ENCODE results near the gene NPPB.

The NPPB gene

DNA sequence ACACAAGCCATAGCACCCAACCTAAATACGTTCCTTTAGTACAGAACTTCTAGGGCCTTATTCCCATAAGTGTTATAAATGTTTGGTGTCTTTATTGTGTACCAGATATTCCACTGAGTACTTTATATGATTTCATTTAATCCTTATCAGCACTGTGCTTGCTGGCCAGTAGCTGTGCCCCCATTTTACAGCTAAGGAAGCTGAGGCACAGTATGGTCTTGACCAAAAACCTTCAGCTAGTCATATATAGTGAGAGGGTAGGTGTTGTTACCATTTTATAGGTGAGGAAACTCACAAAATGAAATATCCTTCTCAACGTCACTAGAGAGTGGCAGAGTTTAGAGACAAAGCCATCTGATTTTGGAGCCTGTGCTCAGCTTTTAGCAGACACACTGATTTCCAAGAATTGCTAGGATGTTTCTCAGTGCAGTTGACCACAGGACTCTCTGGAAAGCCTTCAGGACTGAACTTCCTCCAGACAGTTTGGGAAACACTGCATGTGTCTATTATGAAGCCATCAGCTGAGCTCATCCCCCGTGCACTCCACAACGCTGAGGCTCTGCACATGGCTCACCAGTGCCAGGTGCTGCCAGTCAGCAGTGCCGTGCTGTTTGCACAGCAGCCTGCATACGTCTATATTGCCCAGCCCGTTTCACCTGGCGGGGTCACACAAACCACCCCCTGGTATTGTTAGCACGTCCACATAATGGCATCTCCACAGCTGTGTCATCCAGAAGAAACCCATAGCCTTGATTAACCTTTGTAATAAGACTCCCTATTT is 26.6 kb downstream of the NPPB start:
- TF ChIP-seq, protein P1, sequence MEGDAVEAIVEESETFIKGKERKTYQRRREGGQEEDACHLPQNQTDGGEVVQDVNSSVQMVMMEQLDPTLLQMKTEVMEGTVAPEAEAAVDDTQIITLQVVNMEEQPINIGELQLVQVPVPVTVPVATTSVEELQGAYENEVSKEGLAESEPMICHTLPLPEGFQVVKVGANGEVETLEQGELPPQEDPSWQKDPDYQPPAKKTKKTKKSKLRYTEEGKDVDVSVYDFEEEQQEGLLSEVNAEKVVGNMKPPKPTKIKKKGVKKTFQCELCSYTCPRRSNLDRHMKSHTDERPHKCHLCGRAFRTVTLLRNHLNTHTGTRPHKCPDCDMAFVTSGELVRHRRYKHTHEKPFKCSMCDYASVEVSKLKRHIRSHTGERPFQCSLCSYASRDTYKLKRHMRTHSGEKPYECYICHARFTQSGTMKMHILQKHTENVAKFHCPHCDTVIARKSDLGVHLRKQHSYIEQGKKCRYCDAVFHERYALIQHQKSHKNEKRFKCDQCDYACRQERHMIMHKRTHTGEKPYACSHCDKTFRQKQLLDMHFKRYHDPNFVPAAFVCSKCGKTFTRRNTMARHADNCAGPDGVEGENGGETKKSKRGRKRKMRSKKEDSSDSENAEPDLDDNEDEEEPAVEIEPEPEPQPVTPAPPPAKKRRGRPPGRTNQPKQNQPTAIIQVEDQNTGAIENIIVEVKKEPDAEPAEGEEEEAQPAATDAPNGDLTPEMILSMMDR (IDR thresholded peaks at IDR 0.05; ENCODE audit: low read depth, low read length), result no peak
- no peak overlapping the region for H3K4me3 ChIP-seq (ENCODE audit: low read depth, low read length)
- no peaks in the 10 kb centered on the region for H3K27me3 ChIP-seq
- no peaks in the 10 kb centered on the region for H3K4me1 ChIP-seq
- no peak for DNase-seq
- H3K36me3 ChIP-seq, result 0 out of 2 replicates have a peak, but pooled peaks cover 3% of the 10 kb centered on the region
- H3K9me3 ChIP-seq, result no peaks in the 10 kb centered on the region

DNA sequence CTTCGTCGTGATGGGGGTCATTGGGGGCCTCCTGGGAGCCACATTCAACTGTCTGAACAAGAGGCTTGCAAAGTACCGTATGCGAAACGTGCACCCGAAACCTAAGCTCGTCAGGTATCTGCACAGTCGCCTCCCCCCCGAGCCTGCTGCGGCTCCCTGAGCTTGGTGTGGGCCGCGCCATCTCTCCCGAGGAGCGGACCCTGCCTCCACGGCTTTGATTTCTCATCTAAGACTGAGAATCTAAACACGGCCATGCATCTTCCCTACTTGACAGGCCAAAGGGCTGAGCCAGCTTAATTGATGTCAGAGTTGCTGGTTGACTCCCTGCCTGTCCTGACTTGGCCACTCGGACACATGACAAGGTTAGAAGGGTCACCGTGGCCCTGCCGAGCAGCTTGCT is 30.2 kb downstream of the NPPB start:
- H3K4me3 ChIP-seq (ENCODE audit: low read depth, low read length), result no peak overlapping the region
- DNase-seq, result no peak
- H3K9me3 ChIP-seq, result no peaks in the 10 kb centered on the region
- TF ChIP-seq, protein P1 (IDR thresholded peaks at IDR 0.05; ENCODE audit: low read depth, low read length), result no peak
- H3K4me1 ChIP-seq, result no peaks in the 10 kb centered on the region
- H3K36me3 ChIP-seq, result no peaks in the 10 kb centered on the region
- no peaks in the 10 kb centered on the region for H3K27me3 ChIP-seq

DNA sequence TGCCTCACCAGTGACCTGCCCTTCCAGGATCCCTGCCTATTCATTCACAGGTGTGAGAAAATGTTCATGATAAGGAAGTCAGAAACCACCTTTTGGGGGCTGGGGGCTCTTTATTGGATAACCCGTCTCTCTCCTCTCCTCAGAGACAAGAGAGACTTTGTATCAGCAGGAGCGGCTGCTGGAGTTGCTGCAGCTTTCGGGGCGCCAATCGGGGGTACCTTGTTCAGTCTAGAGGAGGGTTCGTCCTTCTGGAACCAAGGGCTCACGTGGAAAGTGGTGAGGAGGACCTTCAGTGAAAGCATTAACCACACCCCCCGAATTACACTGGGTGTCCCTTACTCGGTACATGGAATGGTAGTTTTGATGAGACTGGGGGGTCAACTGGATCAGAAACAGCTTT is 31.8 kb downstream of the NPPB start:
- H3K4me3 ChIP-seq (ENCODE audit: low read depth, low read length), result no peak overlapping the region
- H3K4me1 ChIP-seq, result no peaks in the 10 kb centered on the region
- H3K9me3 ChIP-seq, result no peaks in the 10 kb centered on the region
- DNase-seq, result no peak
- H3K27me3 ChIP-seq, result no peaks in the 10 kb centered on the region
- no peaks in the 10 kb centered on the region for H3K36me3 ChIP-seq
- TF ChIP-seq, protein P1 (IDR thresholded peaks at IDR 0.05; ENCODE audit: low read depth, low read length), result no peak

DNA sequence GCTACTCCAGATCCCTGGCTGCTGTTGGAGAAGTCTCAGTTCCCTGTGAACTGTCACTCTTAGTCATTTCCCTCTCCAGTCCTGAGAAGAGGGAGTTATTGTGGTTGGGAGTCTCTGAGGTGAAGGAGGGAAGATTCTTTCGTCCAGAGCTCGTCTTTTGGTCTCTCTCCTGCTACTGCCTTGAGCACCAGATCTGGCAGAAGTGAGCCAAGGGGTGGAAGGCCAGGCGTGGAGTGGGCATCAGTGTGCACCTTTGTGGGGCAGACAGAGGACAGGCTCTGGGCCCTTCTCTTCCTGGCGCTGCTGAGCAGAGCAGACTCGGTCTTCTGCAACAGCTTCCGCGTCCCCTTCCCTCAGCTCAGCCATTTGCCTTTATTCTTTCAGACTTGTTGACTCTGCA is 33.6 kb downstream of the NPPB start:
- no peaks in the 10 kb centered on the region for H3K36me3 ChIP-seq
- DNase-seq, result no peak
- TF ChIP-seq, protein P1 (IDR thresholded peaks at IDR 0.05; ENCODE audit: low read depth, low read length), result no peak
- no peaks in the 10 kb centered on the region for H3K9me3 ChIP-seq
- H3K27me3 ChIP-seq, result no peaks in the 10 kb centered on the region
- H3K4me1 ChIP-seq, result no peaks in the 10 kb centered on the region
- no peak overlapping the region for H3K4me3 ChIP-seq (ENCODE audit: low read depth, low read length)

DNA sequence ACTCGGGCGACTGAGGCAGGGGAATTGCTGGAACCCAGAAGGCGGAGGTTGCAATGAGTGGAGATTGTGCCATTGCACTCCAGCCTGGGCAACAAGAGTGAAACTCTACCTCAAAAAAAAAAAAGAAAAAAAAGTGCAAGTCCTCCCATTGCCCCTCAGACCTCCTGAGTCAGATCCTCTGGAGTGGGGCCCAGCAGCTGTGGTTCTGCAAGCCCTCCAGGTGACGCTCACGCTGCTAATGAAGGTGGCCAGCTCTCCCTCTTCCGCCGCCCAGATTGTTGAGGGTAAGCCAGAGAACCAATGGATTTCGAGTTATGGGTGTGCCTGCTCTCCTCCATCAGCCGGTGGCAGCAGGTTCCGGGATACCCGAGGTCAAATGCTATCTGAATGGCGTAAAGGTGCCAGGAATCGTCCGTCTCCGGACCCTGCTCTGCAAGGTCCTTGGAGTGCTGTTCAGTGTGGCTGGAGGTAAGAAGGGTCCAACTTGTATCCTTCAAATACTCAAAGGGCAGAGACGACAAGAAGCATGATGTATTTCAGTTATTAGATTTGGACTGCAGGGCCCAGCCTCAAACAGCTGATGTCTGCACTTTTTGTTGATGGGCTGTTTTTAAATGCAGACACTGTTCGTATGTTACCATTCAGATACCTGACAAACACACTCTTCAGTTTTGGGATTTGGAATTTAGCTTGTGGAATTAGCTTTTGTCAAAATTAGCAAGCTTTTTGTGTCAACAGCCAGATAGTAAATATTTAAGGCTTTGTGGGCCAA is 35.2 kb downstream of the NPPB start:
- Histone ChIP-seq H3K9me3 (no peaks in the 10 kb centered on the region), H3K4me3 (ENCODE audit: low read depth, low read length) (no peak overlapping the region), H3K4me1 (no peaks in the 10 kb centered on the region), H3K36me3 (no peaks in the 10 kb centered on the region), H3K27me3 (no peaks in the 10 kb centered on the region)
- TF ChIP-seq, protein P1 (IDR thresholded peaks at IDR 0.05; ENCODE audit: low read depth, low read length), result no peak
- DNase-seq, result no peak

DNA sequence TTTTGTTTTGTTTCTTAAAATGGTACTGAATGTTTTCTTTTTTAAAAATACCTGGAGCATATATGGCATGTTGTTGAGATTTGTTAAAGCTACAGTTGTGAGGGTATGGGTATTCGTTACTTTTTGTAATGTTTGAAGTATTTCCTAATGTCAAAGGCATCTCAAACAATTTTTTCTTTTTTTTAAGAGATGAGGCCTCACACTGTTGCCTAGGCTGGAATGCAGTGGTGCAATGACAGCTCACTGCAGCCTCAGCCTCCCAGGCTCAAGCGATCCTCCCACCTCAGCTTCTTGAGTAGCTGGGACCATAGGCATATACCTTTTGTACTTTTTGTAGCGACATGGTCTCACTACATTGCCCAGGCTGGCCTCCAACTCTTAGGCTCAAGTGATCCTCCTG is 36.7 kb downstream of the NPPB start:
- Histone ChIP-seq H3K4me1 (no peaks in the 10 kb centered on the region), H3K4me3 (ENCODE audit: low read depth, low read length) (no peak overlapping the region), H3K9me3 (no peaks in the 10 kb centered on the region), H3K36me3 (no peaks in the 10 kb centered on the region), H3K27me3 (no peaks in the 10 kb centered on the region)
- TF ChIP-seq, protein P1 (IDR thresholded peaks at IDR 0.05; ENCODE audit: low read depth, low read length), result no peak
- DNase-seq, result no peak

All from BE2C (cell line).